Left renal cortex interstitium (tissue), 4 donors: ENCODE data around the gene IZUMO1. TPM values are rescaled to one million over a fixed set of nuclear protein-coding genes. Genes with fewer than 3 reads are reported as not detected.
"Not testable (repeated sequence)": the region's sequence is repeated elsewhere in the genome, so short reads cannot be mapped to it uniquely, and the experiment has no call there.

ENCODE experiments used
- DNase-seq, 4 donors: peaks; one replicate each; pipeline ENCODE4 v3.0.0-alpha.2; 2013; ENCODE audit warnings: low read depth in 4 of 4, low spot score in 2 of 4, missing footprints in 1 of 4
- polyA plus RNA-seq, 4 donors: library from polyadenylated mRNA; unstranded; fragments of 120-200 nt; gene quantifications; one replicate each; pipeline ENCODE4 v1.2.1, GENCODE V29; 2013; ENCODE audit not compliant: insufficient read length in 4 of 4

Gene IZUMO1
- polyA plus RNA-seq: under 1 TPM; 0.23 to 0.67 (median 0.32) TPM

GRCh38 chr19:48746738-48747575, at the start of gene IZUMO1:
Gene IZUMO1, minus strand, starts transcription at chr19:48746909. Its CDS starts 1,050 bp downstream, at chr19:48745859.
- DNase-seq: peak in 3 of 4 donors; percentile 74 to 86 (median 81)

GRCh38 chr19:48795685-48796070, 49.0 kb upstream of the IZUMO1 start:
- DNase-seq: no peak

DNA sequence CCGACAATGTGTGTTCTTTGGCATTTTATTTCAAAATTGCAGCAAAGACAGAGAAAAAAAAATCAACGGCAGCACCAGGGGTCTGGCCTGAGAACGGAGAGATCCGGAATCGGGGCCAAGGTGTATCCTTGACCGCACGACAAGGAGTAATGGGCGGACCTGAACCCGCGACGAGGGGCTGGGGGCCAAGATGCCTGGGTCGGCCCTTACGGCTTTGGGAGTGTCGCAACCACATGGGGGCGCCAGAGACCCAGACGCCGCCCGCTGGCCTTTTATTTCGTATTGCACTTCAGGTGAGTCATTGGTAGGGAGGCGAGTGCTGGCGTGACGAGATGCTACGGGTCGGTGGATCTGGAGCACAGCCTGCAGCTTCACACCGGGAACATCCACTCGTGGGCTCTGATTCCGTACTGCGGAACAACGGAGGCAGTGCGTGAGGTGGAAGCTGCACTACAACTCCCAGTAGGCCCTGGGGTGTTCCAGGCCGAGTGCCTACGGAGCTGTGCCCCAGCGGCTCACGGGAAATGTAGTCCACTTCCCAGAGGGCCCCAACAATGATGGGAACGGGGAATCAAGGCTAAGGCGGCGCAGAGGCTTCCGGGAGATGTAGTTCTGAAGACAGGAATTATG, 48.5 kb upstream of the IZUMO1 start:
- DNase-seq: peak; percentile 83 to 92 (median 88)

DNA sequence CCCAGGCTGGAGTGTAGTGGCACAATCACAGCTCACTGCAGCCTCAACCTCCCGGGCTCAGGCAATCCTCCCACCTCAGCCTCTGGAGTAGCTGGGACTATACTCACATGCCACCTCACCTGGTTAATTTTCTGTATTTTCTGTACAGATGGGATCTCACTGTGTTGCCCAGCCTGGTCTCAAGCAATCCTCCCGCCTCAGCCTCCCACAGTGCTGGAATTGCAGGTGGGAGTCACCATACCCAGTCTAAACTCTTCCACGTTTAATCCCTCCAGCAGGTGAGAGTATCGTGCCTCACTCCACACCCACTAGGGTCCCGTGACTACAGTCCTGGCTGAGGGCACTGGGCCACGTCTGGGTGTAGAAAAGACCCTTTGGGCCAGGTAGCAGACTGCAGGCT, 47.6 kb upstream of the IZUMO1 start:
- DNase-seq: no peak

DNA sequence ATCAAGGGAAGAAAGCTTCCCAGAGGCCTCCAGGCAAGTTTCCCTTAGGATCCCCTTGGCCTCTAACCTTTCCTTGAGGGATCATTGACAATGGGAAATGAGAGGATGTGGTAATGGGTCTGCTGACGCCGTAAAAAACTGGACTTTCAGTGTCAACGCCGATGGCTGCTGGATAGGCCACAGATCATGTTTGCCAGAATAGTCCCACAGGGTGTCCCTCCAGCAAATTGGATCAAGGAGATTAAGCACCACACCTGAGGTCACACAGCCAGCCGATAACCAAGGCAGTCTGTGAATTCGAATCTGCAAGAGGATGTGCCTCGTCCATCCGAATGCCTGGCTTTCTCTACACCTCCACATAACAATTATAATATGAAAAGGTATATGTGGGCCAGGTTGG, 46.6 kb upstream of the IZUMO1 start:
- no peak for DNase-seq

DNA sequence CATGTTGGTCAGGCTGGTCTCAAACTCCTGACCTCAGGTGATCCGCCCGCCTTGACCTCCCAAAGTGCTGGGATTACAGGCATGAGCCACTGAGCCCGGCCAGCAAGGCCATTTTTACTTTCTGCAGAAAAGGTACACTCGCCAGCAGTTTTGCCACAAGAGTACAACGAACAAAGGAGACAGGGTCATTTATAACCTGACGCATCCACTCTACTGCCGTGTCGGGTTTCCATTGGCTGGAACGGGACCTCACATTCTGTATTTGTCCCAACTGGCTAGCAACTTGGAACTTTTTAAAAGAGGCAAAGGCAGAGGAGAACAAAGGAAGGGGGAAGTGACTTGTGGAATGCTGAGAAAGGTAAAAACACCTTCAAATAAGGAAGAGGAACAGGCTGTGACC, 40.6 kb upstream of the IZUMO1 start:
- DNase-seq: not testable (repeated sequence)

GRCh38 chr19:48786422-48786821, 39.7 kb upstream of the IZUMO1 start:
- DNase-seq: not testable (repeated sequence)

DNA sequence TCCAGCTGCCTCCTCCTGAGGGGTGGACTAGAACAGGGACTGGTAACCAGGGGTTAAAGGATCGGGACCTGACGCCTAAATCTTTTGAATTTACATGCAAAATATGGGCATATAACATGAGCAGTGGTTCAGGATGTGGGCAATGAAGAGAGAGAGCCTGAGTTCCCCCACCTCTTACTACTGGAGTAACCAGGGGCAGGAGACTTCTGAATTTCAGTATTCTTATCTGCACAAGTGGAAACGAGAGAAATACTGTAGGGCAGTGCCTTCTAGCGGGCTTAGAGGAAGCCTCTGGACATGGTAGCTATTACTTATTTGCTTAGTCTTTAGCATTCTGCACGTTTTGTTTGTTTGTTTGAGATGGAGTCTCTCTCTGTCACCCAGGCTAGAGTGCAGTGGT, 37.8 kb upstream of the IZUMO1 start:
- DNase-seq: no peak

GRCh38 chr19:48780631-48781391, 34.1 kb upstream of the IZUMO1 start:
- DNase-seq: no peak

DNA sequence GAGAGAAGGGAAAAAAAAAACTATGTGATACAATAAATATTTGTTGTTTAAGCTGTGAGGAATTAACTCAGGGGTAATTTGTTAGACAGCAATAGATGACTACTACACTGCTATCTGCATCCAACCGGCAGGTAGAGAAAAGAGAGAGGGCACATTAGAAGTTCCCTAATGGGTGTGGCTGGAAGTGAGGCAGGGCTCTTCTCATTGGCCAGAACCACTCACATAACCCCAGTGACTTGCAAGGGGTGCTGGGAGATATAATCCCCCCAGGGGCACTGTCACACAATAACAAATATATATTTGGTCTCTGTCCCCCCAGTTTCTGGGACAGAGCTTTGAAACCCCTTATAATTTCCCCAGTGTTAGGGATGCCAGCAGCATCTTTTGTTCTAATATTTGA, 32.9 kb upstream of the IZUMO1 start:
- DNase-seq: no peak

- DNase-seq: no peak
These were observed 31.0 kb upstream of the IZUMO1 start for GRCh38 chr19:48777720-48778119.

- DNase-seq: no peak
These were observed 30.4 kb upstream of the IZUMO1 start for GRCh38 chr19:48777139-48777538.

DNA sequence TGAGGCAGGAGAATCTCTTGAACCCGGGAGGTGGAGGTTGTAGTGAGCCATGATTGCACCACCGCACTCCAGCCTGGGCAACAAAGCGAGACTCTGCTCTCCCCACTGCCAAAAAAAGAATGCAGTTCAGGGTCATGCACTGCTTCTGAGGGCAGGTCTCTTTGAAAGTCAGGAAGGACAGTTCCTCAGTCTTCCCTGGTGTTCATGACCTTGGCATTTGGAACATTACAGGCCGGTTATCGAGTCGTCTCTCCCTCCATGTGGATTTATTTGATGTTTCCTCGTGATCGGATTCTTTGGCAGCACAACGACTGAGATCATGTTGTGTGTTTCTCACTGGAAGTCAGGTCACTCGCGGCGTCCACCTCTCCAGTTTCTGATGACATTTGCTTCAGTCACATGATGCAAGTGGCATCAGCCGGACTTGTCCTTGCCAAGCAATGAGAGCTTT, 25.8 kb upstream of the IZUMO1 start:
- no peak for DNase-seq

- no peak for DNase-seq
These were observed 24.2 kb upstream of the IZUMO1 start for GRCh38 chr19:48770734-48771472.

- no peak for DNase-seq
These were observed 23.6 kb upstream of the IZUMO1 start for GRCh38 chr19:48770266-48770665.

DNA sequence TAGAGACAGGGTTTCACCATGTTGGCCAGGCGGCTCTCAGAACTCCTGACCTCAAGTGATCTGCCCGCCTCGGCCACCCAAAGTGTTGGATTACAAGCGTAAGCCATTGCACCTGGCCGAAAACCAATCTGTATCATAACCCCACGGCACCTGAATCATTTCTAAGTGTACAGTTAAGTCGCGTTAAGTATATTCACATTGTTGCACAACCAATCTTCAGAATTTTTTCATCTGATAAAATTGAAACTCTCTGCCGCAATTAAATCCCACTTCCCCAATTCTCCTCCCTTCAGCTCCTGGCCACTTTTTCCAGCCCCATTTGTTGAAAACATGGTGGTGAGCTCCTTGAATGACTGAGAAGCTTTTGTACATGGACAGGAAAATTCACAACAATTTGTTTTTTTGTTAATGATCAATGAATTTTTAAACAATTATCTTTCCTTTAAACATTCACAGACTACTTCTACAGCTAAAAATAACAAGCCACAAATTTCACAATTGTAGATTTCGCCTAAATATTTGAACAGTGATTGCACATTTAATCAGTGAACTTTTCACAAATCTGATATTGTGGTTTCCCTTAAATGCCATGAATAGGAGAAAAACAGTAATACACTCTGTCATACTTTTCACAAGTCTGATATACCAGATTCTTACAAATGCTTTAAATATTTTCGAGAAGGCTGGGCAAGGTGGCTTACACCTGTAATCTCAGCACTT, 22.4 kb upstream of the IZUMO1 start:
- no peak for DNase-seq

DNA sequence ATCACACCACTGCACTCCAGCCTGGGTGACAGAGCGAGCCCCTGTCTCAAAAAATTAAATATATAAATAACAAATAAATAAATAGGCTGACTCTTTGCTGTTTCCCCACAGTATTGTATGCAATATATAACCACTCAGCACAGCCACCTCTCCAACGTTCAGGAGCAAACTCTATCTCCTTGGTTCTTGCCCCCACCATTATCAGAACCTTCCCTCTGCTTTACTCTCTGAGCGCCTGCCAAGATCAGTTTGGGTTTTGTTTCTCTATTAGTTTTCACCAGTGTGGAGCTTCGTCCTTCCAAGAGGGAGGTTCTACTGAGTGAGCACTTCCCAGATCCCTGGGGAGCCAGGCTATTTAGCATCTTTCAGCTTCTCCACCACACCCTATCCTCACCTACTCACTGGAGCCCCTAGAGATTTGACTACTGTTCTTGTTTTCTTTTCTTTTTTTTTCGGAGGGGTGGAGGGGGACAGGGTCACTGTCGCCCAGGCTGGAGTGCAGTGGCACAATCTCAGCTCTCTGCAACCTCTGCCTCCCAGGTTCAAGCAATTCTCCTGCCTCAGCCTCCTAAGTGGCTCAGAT, 21.6 kb upstream of the IZUMO1 start:
- not testable (repeated sequence) for DNase-seq

DNA sequence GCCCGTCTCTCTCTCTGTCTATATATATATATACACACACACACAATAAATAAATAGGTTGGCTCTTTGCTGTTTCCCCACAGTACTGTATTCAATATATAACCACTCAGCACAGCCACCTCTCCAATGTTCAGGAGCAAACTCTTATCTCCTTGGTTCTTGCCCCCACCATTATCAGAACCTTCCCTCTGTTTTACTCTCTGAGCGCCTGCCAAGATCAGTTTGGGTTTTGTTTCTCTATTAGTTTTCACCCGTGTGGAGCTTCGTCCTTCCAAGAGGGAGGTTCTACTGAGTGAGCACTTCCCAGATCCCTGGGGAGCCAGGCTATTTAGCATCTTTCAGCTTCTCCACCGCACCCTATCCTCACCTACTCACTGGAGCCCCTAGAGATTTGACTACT, 19.1 kb upstream of the IZUMO1 start:
- DNase-seq: not testable (repeated sequence)

DNA sequence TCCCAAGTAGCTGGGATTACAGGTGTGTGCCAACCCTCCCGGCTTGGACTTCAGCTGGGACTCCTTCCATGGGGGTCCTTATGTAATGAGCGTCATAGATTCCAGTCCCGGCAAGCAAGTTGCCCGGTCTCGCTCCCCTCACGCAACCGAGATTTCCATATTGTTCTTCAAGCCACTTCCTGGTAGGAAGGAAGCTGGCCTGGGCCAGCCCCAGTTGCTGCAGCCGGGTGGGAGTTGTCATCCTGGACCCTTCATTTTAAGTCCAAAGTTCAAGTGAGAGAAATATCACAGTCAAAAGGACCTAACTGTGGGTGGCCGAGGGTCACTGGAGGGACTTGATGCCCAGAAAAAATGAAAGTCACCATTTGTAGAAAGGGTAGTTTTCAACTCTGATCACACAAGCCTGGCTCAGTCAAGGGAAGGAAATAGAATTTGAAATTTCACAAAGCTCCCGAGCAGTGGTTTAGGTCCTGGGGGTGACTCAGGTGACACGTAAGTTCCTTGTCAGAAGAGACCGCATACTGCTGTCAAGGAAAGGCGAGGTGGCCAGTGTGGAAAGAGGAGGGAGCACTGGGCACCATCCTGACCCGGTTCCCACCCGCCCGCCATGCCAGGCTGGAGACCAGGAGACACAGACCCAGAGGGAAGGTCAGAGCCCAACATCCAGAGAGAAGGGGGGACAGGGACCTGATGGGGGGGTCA, 13.9 kb upstream of the IZUMO1 start:
- DNase-seq: no peak
